Uterus (tissue), 2 donors: ENCODE data around the gene MEF2B.

Source experiments
- CTCF ChIP-seq, 4 experiments: fragments of 200-600 bp in 2 of 4; fragments of 450-650 bp in 2 of 4; sonication (generic) in 2 of 4; IDR thresholded peaks; one replicate each; pipeline ENCODE4 v1.5.1; 2016 to 2019; ENCODE audit warnings: antibody characterized with exemption in 4 of 4, mild to moderate bottlenecking in 2 of 4, moderate library complexity in 1 of 4
- POLR2A ChIP-seq, 2 donors: fragments of 450-650 bp; IDR thresholded peaks; one replicate each; pipeline ENCODE4 v1.6.1; 2016; ENCODE audit warnings: antibody characterized with exemption in 2 of 2, mild to moderate bottlenecking in 1 of 2, moderate library complexity in 1 of 2

- no peak for TF ChIP-seq CTCF (IDR thresholded peaks at IDR 0.05)
- no peak for TF ChIP-seq POLR2A (IDR thresholded peaks at IDR 0.05)
Observed at GRCh38 chr19:19193926-19194325, 23.9 kb upstream of the MEF2B start.
